HFF-Myc (cell line): ENCODE measurements around the gene KLK5.
"Not testable (repeated sequence)": the region's sequence is repeated elsewhere in the genome, so short reads cannot be mapped to it uniquely, and the experiment has no call there.

Experiments
- DNase-seq: peaks from one replicate; pipeline ENCODE4 v3.0.0-alpha.2; 2011; ENCODE audit warnings: low read depth; ENCODE audit errors: extremely low read depth
- H3K4me3 ChIP-seq: replicated peaks from 2 replicates; pipeline ENCODE4 v1.5.1; 2011; ENCODE audit warnings: low read depth, mild to moderate bottlenecking, control low read depth, low read length
- CTCF ChIP-seq: IDR thresholded peaks from 2 replicates; pipeline ENCODE4 v1.5.1; 2012; ENCODE audit warnings: mild to moderate bottlenecking, low read depth, low read length, control low read depth; ENCODE audit errors: missing control alignments

Gene KLK5

GRCh38 chr19:50896591-50897190 lies 56.1 kb downstream of the KLK5 start:
- no peak for TF ChIP-seq CTCF
- H3K4me3 ChIP-seq, result no peak overlapping the region
- DNase-seq, result peak; percentile 40

GRCh38 chr19:50896089-50896590 lies 56.7 kb downstream of the KLK5 start:
- DNase-seq, H3K4me3 ChIP-seq: not testable (repeated sequence)

GRCh38 chr19:50894478-50895356 lies 58.1 kb downstream of the KLK5 start:
- no peak for DNase-seq
- no peak overlapping the region for H3K4me3 ChIP-seq
- TF ChIP-seq CTCF, result no peak
